ENCODE data around the gene RNF212B. TPM values are rescaled to one million over a fixed set of nuclear protein-coding genes. Genes with fewer than 3 reads are reported as not detected.

RNF212B gene
- total RNA-seq, 1 donor from 2014 or later, result not detected

- peaks cover 40% of the 10 kb centered on the region for H3K4me1 Mint-ChIP-seq
- H3K4me3 Mint-ChIP-seq, result peak overlapping the region; percentile 49
- H3K9me3 Mint-ChIP-seq, result no peaks in the 10 kb centered on the region
- peaks cover 13% of the 10 kb centered on the region for H3K27me3 Mint-ChIP-seq (ENCODE audit: low read depth)
- peak overlapping the region; percentile 54 for H3K27ac Mint-ChIP-seq (ENCODE audit: unreplicated experiment)
- DNase-seq (ENCODE audit: low read depth, low spot score), result no peak
- H3K36me3 Mint-ChIP-seq (ENCODE audit: low read depth), result no peaks in the 10 kb centered on the region
- no peak for TF ChIP-seq CTCF (conservative IDR thresholded peaks at IDR 0.05)
These were observed 58.5 kb downstream of the RNF212B start for GRCh38 chr14:23296012-23296777.

- Mint-ChIP-seq H3K27me3 (ENCODE audit: low read depth) (peaks cover 8% of the 10 kb centered on the region), H3K36me3 (ENCODE audit: low read depth) (no peaks in the 10 kb centered on the region), H3K9me3 (no peaks in the 10 kb centered on the region), H3K4me1 (peaks cover 40% of the 10 kb centered on the region), H3K4me3 (peak overlapping the region; percentile 61), H3K27ac (ENCODE audit: unreplicated experiment) (no peak overlapping the region)
- no peak for TF ChIP-seq CTCF (conservative IDR thresholded peaks at IDR 0.05)
- DNase-seq (ENCODE audit: low read depth, low spot score), result no peak
These were observed 59.4 kb downstream of the RNF212B start for GRCh38 chr14:23297096-23297495.

- Mint-ChIP-seq H3K27me3 (ENCODE audit: low read depth) (peaks cover 8% of the 10 kb centered on the region), H3K27ac (ENCODE audit: unreplicated experiment) (no peak overlapping the region), H3K9me3 (no peaks in the 10 kb centered on the region), H3K4me3 (no peak overlapping the region), H3K36me3 (ENCODE audit: low read depth) (no peaks in the 10 kb centered on the region), H3K4me1 (peaks cover 44% of the 10 kb centered on the region)
- DNase-seq (ENCODE audit: low read depth, low spot score), result no peak
- no peak for TF ChIP-seq CTCF (conservative IDR thresholded peaks at IDR 0.05)
These were observed 60.0 kb downstream of the RNF212B start for GRCh38 chr14:23297611-23298277.

- H3K4me3 Mint-ChIP-seq, result peak overlapping the region; percentile 95
- no peaks in the 10 kb centered on the region for H3K36me3 Mint-ChIP-seq (ENCODE audit: low read depth)
- H3K27me3 Mint-ChIP-seq (ENCODE audit: low read depth), result no peaks in the 10 kb centered on the region
- TF ChIP-seq CTCF (conservative IDR thresholded peaks at IDR 0.05), result peak; percentile 57
- H3K9me3 Mint-ChIP-seq, result no peaks in the 10 kb centered on the region
- H3K27ac Mint-ChIP-seq (ENCODE audit: unreplicated experiment), result no peak overlapping the region
- H3K4me1 Mint-ChIP-seq, result peaks cover 48% of the 10 kb centered on the region
- no peak for DNase-seq (ENCODE audit: low read depth, low spot score)
These were observed 61.6 kb downstream of the RNF212B start for GRCh38 chr14:23299211-23299957.

- H3K9me3 Mint-ChIP-seq, result no peaks in the 10 kb centered on the region
- H3K4me3 Mint-ChIP-seq, result peak overlapping the region; percentile 95
- no peaks in the 10 kb centered on the region for H3K36me3 Mint-ChIP-seq (ENCODE audit: low read depth)
- no peaks in the 10 kb centered on the region for H3K27me3 Mint-ChIP-seq (ENCODE audit: low read depth)
- no peak for DNase-seq (ENCODE audit: low read depth, low spot score)
- H3K4me1 Mint-ChIP-seq, result peaks cover 48% of the 10 kb centered on the region
- peak overlapping the region; percentile 97 for H3K27ac Mint-ChIP-seq (ENCODE audit: unreplicated experiment)
- TF ChIP-seq CTCF (conservative IDR thresholded peaks at IDR 0.05), result no peak
These were observed 62.4 kb downstream of the RNF212B start for GRCh38 chr14:23299986-23300686.
